Measurements from ENCODE around the gene ZFYVE19. TPM values are rescaled to one million over a fixed set of nuclear protein-coding genes. Genes with fewer than 3 reads are reported as not detected.
A peak's percentile ranks its signal among the peaks of the same experiment; 100 is the strongest.

The ZFYVE19 gene
- total and polyA plus RNA-seq, 3 experiments from 2014 or later = 22.3 to 25.5 (median 22.5) TPM

- Histone ChIP-seq H3K4me1 (ENCODE audit: insufficient read depth, low read length) (peaks cover 17% of the 10 kb centered on the region), H3K36me3 (ENCODE audit: insufficient read depth, low read length) (no peaks in the 10 kb centered on the region), H3K9me3 (ENCODE audit: low read length) (no peaks in the 10 kb centered on the region), H3K27me3 (ENCODE audit: insufficient read depth, low read length, poor library complexity, severe bottlenecking) (no peaks in the 10 kb centered on the region), H3K27ac (ENCODE audit: low read depth, low read length) (peak overlapping the region; percentile 59), H3K4me3 (ENCODE audit: low read length) (no peak overlapping the region)
- Mint-ChIP-seq H3K4me1 (peaks cover 5 to 26% (median 11%) of the 10 kb centered on the region in 3 donors), H3K27me3 (peaks cover 11 to 14% of the 10 kb centered on the region in 2 donors), H3K36me3 (peaks cover 0 to 3% (median 0%) of the 10 kb centered on the region in 3 donors), H3K4me3 (no peak overlapping the region), H3K27ac (peak overlapping the region in 1 of 8 donors; percentile 91), H3K9me3 (no peaks in the 10 kb centered on the region)
- ChIA-PET POLR2A (no interaction called here), CTCF (interaction anchor here (8.2 kb wide), 1 partner anchor 11 kb away, joined by 64 read pairs; no protein-coding TSS in a partner anchor)
- DNase-seq = no peak
Measured at GRCh38 chr15:40846841-40847222, 39.9 kb downstream of the ZFYVE19 start.

- Mint-ChIP-seq H3K27me3 (peaks cover 11% of the 10 kb centered on the region in 2 donors), H3K9me3 (no peaks in the 10 kb centered on the region), H3K4me3 (peak overlapping the region in 2 of 7 donors; percentile 25 to 71), H3K4me1 (peaks cover 5 to 26% (median 11%) of the 10 kb centered on the region in 3 donors), H3K36me3 (peaks cover 0 to 3% (median 0%) of the 10 kb centered on the region in 3 donors), H3K27ac (peak overlapping the region in 2 of 8 donors; percentile 36 to 91)
- Histone ChIP-seq H3K27ac (ENCODE audit: low read depth, low read length) (peak overlapping the region; percentile 59), H3K9me3 (ENCODE audit: low read length) (no peaks in the 10 kb centered on the region), H3K27me3 (ENCODE audit: insufficient read depth, low read length, poor library complexity, severe bottlenecking) (no peaks in the 10 kb centered on the region), H3K4me3 (ENCODE audit: low read length) (no peak overlapping the region), H3K36me3 (ENCODE audit: insufficient read depth, low read length) (no peaks in the 10 kb centered on the region), H3K4me1 (ENCODE audit: insufficient read depth, low read length) (peaks cover 17% of the 10 kb centered on the region)
- ChIA-PET POLR2A (no interaction called here), CTCF (interaction anchor here (8.2 kb wide), 1 partner anchor 11 kb away, joined by 64 read pairs; no protein-coding TSS in a partner anchor)
- DNase-seq = no peak
Measured at GRCh38 chr15:40847223-40847961, 40.5 kb downstream of the ZFYVE19 start.

- CTCF ChIA-PET = interaction anchor here (1.4 to 8.2 kb wide), 3 partner anchors 8 to 335 kb away, joined by 3 to 64 read pairs (median 8); partner anchors contain the start of gene VPS18
- H3K4me1 Mint-ChIP-seq = peaks cover 0 to 14% (median 4%) of the 10 kb centered on the region in 3 donors
- Histone ChIP-seq H3K36me3 (ENCODE audit: insufficient read depth, low read length) (no peaks in the 10 kb centered on the region), H3K27me3 (ENCODE audit: insufficient read depth, low read length, poor library complexity, severe bottlenecking) (no peaks in the 10 kb centered on the region), H3K4me1 (ENCODE audit: insufficient read depth, low read length) (peaks cover 10% of the 10 kb centered on the region), H3K4me3 (ENCODE audit: low read length) (no peak overlapping the region), H3K9me3 (ENCODE audit: low read length) (no peaks in the 10 kb centered on the region), H3K27ac (ENCODE audit: low read depth, low read length) (no peak overlapping the region)
- peaks cover 0 to 1% (median 0%) of the 10 kb centered on the region in 3 donors for H3K36me3 Mint-ChIP-seq
- H3K27me3 Mint-ChIP-seq = peaks cover 0 to 4% of the 10 kb centered on the region in 2 donors
- DNase-seq = no peak
- H3K9me3 Mint-ChIP-seq = no peaks in the 10 kb centered on the region
- H3K27ac Mint-ChIP-seq = peak overlapping the region in 1 of 8 donors; percentile 74
- POLR2A ChIA-PET = no interaction called here
- peak overlapping the region in 1 of 7 donors; percentile 42 for H3K4me3 Mint-ChIP-seq
Measured at GRCh38 chr15:40850576-40851112, 43.8 kb downstream of the ZFYVE19 start.

- ChIA-PET CTCF (interaction anchor here (1.7 kb wide), 1 partner anchor 42 kb away, joined by 7 read pairs; the partner anchor contains the start of gene VPS18), POLR2A (no interaction called here)
- peaks cover 2 to 4% (median 4%) of the 10 kb centered on the region in 3 donors for H3K4me1 Mint-ChIP-seq
Measured at GRCh38 chr15:40852529-40852928, 45.6 kb downstream of the ZFYVE19 start.

GRCh38 chr15:40853241-40853890 lies 46.5 kb downstream of the ZFYVE19 start:
- Histone ChIP-seq H3K27me3 (ENCODE audit: insufficient read depth, low read length, poor library complexity, severe bottlenecking) (no peaks in the 10 kb centered on the region), H3K9me3 (ENCODE audit: low read length) (no peaks in the 10 kb centered on the region), H3K4me3 (ENCODE audit: low read length) (no peak overlapping the region), H3K36me3 (ENCODE audit: insufficient read depth, low read length) (no peaks in the 10 kb centered on the region), H3K4me1 (ENCODE audit: insufficient read depth, low read length) (no peaks in the 10 kb centered on the region), H3K27ac (ENCODE audit: low read depth, low read length) (no peak overlapping the region)
- Mint-ChIP-seq H3K4me1 (peaks cover 0 to 6% (median 0%) of the 10 kb centered on the region in 3 donors), H3K36me3 (peaks cover 0 to 1% (median 0%) of the 10 kb centered on the region in 3 donors), H3K4me3 (no peak overlapping the region), H3K27me3 (peaks cover 0 to 2% of the 10 kb centered on the region in 2 donors), H3K27ac (no peak overlapping the region), H3K9me3 (no peaks in the 10 kb centered on the region)
- ChIA-PET POLR2A (no interaction called here), CTCF (interaction anchor here (1.7 kb wide), 1 partner anchor 41 kb away, joined by 7 read pairs; the partner anchor contains the start of gene VPS18)
- DNase-seq = no peak

More at GRCh38 chr15:40852529-40852928, 45.6 kb downstream of the ZFYVE19 start:
- no peak overlapping the region for H3K27ac ChIP-seq (ENCODE audit: low read depth, low read length)
- H3K36me3 ChIP-seq (ENCODE audit: insufficient read depth, low read length) = no peaks in the 10 kb centered on the region
- no peak overlapping the region for H3K4me3 Mint-ChIP-seq
- H3K9me3 Mint-ChIP-seq = no peaks in the 10 kb centered on the region
- H3K4me3 ChIP-seq (ENCODE audit: low read length) = no peak overlapping the region
- no peak for DNase-seq
- H3K27ac Mint-ChIP-seq = no peak overlapping the region
- peaks cover 0 to 4% of the 10 kb centered on the region in 2 donors for H3K27me3 Mint-ChIP-seq
- no peaks in the 10 kb centered on the region for H3K4me1 ChIP-seq (ENCODE audit: insufficient read depth, low read length)
- no peaks in the 10 kb centered on the region for H3K9me3 ChIP-seq (ENCODE audit: low read length)
- H3K27me3 ChIP-seq (ENCODE audit: insufficient read depth, low read length, poor library complexity, severe bottlenecking) = no peaks in the 10 kb centered on the region
- peaks cover 0 to 1% (median 0%) of the 10 kb centered on the region in 3 donors for H3K36me3 Mint-ChIP-seq

GRCh38 chr15:40854161-40854560 lies 47.3 kb downstream of the ZFYVE19 start:
- Mint-ChIP-seq H3K4me3 (no peak overlapping the region), H3K27me3 (peaks cover 0 to 6% of the 10 kb centered on the region in 2 donors), H3K4me1 (peaks cover 3 to 10% (median 3%) of the 10 kb centered on the region in 3 donors), H3K36me3 (peaks cover 0 to 1% (median 0%) of the 10 kb centered on the region in 3 donors), H3K27ac (no peak overlapping the region), H3K9me3 (no peaks in the 10 kb centered on the region)
- no peak overlapping the region for H3K27ac ChIP-seq (ENCODE audit: low read depth, low read length)
- H3K4me1 ChIP-seq (ENCODE audit: insufficient read depth, low read length) = no peaks in the 10 kb centered on the region
- no peak overlapping the region for H3K4me3 ChIP-seq (ENCODE audit: low read length)
- H3K9me3 ChIP-seq (ENCODE audit: low read length) = no peaks in the 10 kb centered on the region
- no peaks in the 10 kb centered on the region for H3K36me3 ChIP-seq (ENCODE audit: insufficient read depth, low read length)
- POLR2A ChIA-PET = no interaction called here
- no peaks in the 10 kb centered on the region for H3K27me3 ChIP-seq (ENCODE audit: insufficient read depth, low read length, poor library complexity, severe bottlenecking)
- CTCF ChIA-PET = interaction anchor here (8.4 kb wide), 1 partner anchor 42 kb away, joined by 178 read pairs; the partner anchor contains the start of gene VPS18
- DNase-seq = no peak

GRCh38 chr15:40855706-40856234 lies 48.9 kb downstream of the ZFYVE19 start:
- no peak for DNase-seq
- H3K36me3 Mint-ChIP-seq = peaks cover 0 to 1% (median 0%) of the 10 kb centered on the region in 3 donors
- no peaks in the 10 kb centered on the region for H3K9me3 ChIP-seq (ENCODE audit: low read length)
- H3K4me1 Mint-ChIP-seq = peaks cover 6 to 15% (median 8%) of the 10 kb centered on the region in 3 donors
- H3K27me3 ChIP-seq (ENCODE audit: insufficient read depth, low read length, poor library complexity, severe bottlenecking) = no peaks in the 10 kb centered on the region
- no peak overlapping the region for H3K4me3 ChIP-seq (ENCODE audit: low read length)
- H3K27me3 Mint-ChIP-seq = peaks cover 0 to 9% of the 10 kb centered on the region in 2 donors
- POLR2A ChIA-PET = no interaction called here
- CTCF ChIA-PET = interaction anchor here (4.7 to 8.4 kb wide), 2 partner anchors 9 to 40 kb away, joined by 64 to 178 read pairs; partner anchors contain the start of genes SPINT1 and VPS18
- H3K4me3 Mint-ChIP-seq = no peak overlapping the region
- no peaks in the 10 kb centered on the region for H3K4me1 ChIP-seq (ENCODE audit: insufficient read depth, low read length)
- no peaks in the 10 kb centered on the region for H3K9me3 Mint-ChIP-seq
- H3K36me3 ChIP-seq (ENCODE audit: insufficient read depth, low read length) = no peaks in the 10 kb centered on the region
- H3K27ac ChIP-seq (ENCODE audit: low read depth, low read length) = no peak overlapping the region
- no peak overlapping the region for H3K27ac Mint-ChIP-seq
